Body of pancreas (tissue), 4 donors: ENCODE results near the gene ETFBKMT. TPM values are rescaled to one million over a fixed set of nuclear protein-coding genes. Genes with fewer than 3 reads are reported as not detected.
"Not testable (repeated sequence)": the region's sequence is repeated elsewhere in the genome, so short reads cannot be mapped to it uniquely, and the experiment has no call there.

Experiments used
- ATAC-seq: fragments of 150-250 bp; one replicate; pipeline ENCODE4 v1.9.1; 2016
- DNase-seq, 4 donors: peaks; one replicate each; pipeline ENCODE4 v3.0.0-alpha.2; 2019
- H3K27ac ChIP-seq, 4 donors: fragments of 200-600 bp; sonication (generic); 1 replicate in 3 of 4; 2 replicates in 1 of 4; pipeline versions ENCODE4 v1.5.1 to v1.6.1; 2016 to 2019; ENCODE audit warnings: mild to moderate bottlenecking in 1 of 4, mixed read lengths in 1 of 4, moderate library complexity in 1 of 4
- H3K27me3 ChIP-seq, 2 donors: fragments of 200-600 bp; sonication (generic); one replicate each; pipeline ENCODE4 v1.6.0; 2016; ENCODE audit warnings: mild to moderate bottlenecking in 1 of 2
- H3K36me3 ChIP-seq, 2 donors: fragments of 200-600 bp; sonication (generic); replicated peaks in 1 of 2; 2 replicates each; pipeline ENCODE4 v1.5.1; 2016; ENCODE audit warnings: low read depth in 2 of 2; ENCODE audit not compliant: insufficient read depth in 1 of 2
- H3K4me1 ChIP-seq: fragments of 200-600 bp; sonication (generic); one replicate; pipeline ENCODE4 v1.6.0; 2016
- H3K4me3 ChIP-seq, 2 donors: fragments of 200-600 bp; sonication (generic); 1 replicate in 1 of 2; 2 replicates in 1 of 2; pipeline ENCODE4 v1.5.1; 2016 to 2019
- H3K9me3 ChIP-seq, 3 donors: fragments of 200-600 bp; sonication (generic); 1 replicate in 2 of 3; 2 replicates in 1 of 3; pipeline ENCODE4 v1.5.1; 2016
- POLR2A ChIP-seq, 3 donors: fragments of 450-650 bp; IDR thresholded peaks; one replicate each; pipeline ENCODE4 v1.6.1; 2016; ENCODE audit warnings: antibody characterized with exemption in 3 of 3, mild to moderate bottlenecking in 2 of 3
- WGBS, 2 donors: methylation state at CpG; one replicate each; pipeline ENCODE4 v1.1.5; 2017; 5-methylcytosine and 5-hydroxymethylcytosine counted together
- intact Hi-C: fragments of 100-400 bp; cut with DNase I; formaldehyde crosslinking; loops from one replicate; pipeline ENCODE4 v1.15.1; 2023
- total RNA-seq, 2 donors: library from RNA; depleted of rRNA; stranded (reverse); fragments of >200 nt; gene quantifications; one replicate each; pipeline ENCODE4 v1.1.0, GENCODE V29; 2016
- TF ChIP-seq, protein P1 (sequence below), 7 experiments: fragments of 450-650 bp in 4 of 7; fragments of 200-600 bp in 3 of 7; sonication (generic) in 3 of 7; IDR thresholded peaks; one replicate each; pipeline ENCODE4 v1.5.1; 2016 to 2019; ENCODE audit warnings: antibody characterized with exemption in 7 of 7

ETFBKMT gene
- total RNA-seq, 2 donors from 2014 or later: 2.9 to 4.9 TPM

DNA sequence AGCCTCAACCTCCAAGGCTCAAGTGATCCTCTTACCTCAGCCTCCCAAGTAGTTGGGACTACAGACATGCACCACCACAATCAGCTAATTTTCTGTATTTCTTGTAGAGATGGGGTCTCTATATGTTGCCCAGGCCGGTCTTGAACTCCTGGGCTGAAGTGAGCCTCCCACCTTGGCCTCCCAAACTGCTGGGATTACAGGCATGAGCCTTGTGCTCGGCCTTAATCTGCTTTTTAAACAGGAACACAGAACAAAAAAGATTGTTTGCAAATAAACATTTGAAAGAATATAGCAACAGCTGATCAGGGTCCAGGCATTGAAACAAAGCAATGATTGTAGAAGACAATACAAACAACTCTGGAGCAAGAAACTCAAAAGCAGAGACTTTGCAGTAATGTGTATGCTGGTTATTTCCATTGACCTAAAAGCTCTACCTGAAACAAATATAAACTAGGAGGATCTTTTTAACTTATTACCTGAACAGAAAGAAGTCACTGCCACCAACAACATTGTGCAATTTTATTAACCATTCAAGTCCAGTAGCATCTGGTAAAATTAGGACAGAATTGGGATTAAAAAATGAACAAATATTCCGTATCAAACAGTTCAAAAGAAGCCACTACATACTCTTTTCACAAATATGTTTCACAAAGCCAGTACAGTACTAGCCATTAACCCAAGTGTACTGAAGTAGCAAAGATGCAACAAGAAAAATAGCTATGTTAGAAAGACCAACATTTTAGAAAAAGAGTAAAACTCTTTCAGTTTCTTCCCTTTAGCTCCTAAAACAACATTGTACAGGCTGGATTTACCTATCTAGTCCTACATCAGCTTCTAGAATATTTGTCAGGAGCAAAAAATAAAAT, 55.2 kb downstream of the ETFBKMT start:
- ATAC-seq: no peak
- no peaks in the 10 kb centered on the region for H3K4me1 ChIP-seq
- TF ChIP-seq, protein P1, sequence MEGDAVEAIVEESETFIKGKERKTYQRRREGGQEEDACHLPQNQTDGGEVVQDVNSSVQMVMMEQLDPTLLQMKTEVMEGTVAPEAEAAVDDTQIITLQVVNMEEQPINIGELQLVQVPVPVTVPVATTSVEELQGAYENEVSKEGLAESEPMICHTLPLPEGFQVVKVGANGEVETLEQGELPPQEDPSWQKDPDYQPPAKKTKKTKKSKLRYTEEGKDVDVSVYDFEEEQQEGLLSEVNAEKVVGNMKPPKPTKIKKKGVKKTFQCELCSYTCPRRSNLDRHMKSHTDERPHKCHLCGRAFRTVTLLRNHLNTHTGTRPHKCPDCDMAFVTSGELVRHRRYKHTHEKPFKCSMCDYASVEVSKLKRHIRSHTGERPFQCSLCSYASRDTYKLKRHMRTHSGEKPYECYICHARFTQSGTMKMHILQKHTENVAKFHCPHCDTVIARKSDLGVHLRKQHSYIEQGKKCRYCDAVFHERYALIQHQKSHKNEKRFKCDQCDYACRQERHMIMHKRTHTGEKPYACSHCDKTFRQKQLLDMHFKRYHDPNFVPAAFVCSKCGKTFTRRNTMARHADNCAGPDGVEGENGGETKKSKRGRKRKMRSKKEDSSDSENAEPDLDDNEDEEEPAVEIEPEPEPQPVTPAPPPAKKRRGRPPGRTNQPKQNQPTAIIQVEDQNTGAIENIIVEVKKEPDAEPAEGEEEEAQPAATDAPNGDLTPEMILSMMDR (IDR thresholded peaks at IDR 0.05): no peak
- TF ChIP-seq POLR2A (IDR thresholded peaks at IDR 0.05): no peak
- H3K36me3 ChIP-seq: no peaks in the 10 kb centered on the region
- intact Hi-C loops: no loop called here
- peak overlapping the region in 2 of 4 donors; percentile 59 to 72 for H3K27ac ChIP-seq
- H3K4me3 ChIP-seq: no peak overlapping the region
- WGBS, 2 donors: 86 to 95% methylated on average over 3 of the region's 3 CpGs
- no peak for DNase-seq
- H3K9me3 ChIP-seq: no peaks in the 10 kb centered on the region
- no peaks in the 10 kb centered on the region for H3K27me3 ChIP-seq

DNA sequence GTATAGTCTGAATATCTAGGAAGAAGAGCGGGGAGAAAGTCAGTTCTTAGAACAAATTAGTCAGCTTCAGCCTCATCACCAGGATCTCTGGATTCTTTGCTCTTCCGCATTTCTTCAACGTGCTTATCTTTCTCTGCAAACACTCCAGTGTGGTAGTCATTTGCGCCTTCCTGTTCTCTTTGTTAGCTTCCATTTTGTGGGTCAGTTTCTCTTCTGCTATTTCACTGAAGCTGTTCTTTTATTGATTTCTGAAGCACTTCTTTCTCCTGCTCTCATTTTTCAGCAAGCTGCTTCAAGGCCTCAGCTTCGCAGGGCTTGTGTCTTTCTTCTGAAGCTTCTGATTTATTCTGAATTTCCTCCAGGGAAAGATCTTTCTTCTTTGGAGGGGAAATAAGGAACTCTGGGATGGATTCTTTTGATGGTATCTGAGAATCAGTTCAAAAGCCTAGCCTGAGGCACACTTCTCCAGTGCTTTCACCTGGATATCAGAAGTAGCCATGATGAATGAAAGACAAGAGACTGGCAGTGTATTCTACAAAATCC, 55.9 kb downstream of the ETFBKMT start:
- H3K4me3 ChIP-seq: no peak overlapping the region
- peak overlapping the region in 2 of 4 donors; percentile 59 to 72 for H3K27ac ChIP-seq
- H3K4me1 ChIP-seq: no peaks in the 10 kb centered on the region
- no peaks in the 10 kb centered on the region for H3K27me3 ChIP-seq
- no peak for DNase-seq
- ATAC-seq: peak; percentile 62
- intact Hi-C loops: no loop called here
- no peak for TF ChIP-seq POLR2A (IDR thresholded peaks at IDR 0.05)
- TF ChIP-seq, protein P1 (IDR thresholded peaks at IDR 0.05): no peak
- no peaks in the 10 kb centered on the region for H3K9me3 ChIP-seq
- H3K36me3 ChIP-seq: no peaks in the 10 kb centered on the region
- 50 to 60% methylated on average over 5 of the region's 5 CpGs for WGBS, 2 donors

DNA sequence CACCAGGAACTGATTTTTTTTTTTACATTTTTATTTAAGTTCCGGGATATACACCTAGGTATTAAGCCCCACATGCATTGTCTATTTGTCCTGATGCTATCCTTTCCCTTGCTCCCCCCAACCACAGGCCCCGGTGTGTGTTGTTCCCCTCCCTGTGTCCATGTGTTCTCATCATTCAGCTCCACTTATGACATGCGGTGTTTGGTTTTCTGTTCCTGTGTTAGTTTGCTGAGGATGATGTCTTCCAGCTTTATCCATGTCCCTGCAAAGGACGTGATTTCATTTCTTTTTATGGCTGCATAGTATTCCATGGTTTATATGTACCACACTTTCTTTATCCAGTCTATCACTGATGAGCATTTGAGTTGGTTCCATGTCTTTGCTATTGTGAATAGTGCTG, 57.5 kb downstream of the ETFBKMT start:
- H3K27ac ChIP-seq, intact Hi-C loops, H3K4me3 ChIP-seq, H3K9me3 ChIP-seq, H3K4me1 ChIP-seq, ATAC-seq, H3K27me3 ChIP-seq, H3K36me3 ChIP-seq, DNase-seq: not testable (repeated sequence)
- 71 to 100% methylated on average over 4 of the region's 4 CpGs for WGBS, 2 donors

DNA sequence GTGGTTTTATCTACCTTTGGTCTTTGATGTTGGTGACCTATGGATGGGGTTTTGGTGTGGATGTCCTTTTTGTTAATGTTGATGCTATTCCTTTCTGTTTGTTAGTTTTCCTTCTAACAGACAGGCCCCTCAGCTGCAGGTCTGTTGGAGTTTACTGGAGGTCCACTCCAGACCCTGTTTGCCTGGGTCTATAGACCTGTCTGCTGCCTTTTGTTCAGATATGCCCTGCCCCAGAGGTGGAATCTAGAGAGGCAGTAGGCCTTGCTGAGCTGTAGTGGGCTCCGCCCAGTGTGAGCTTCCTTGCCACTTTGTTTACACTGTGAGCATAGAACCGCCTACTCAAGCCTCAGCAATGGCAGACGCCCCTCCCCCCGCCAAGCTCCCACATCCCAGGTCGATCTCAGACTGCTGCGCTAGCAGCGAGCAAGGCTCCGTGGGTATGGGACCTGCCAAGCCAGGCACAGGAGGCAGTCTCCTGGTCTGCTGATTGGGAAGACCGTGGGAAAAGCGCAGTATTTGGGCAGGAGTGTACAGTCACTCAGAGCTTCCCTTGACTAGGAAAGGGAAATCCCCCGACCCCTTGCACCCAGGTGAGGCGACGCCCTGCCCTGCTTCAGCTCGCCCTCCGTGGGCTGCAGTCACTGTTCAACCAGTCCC, 59.2 kb downstream of the ETFBKMT start:
- intact Hi-C loops, H3K36me3 ChIP-seq, ATAC-seq, DNase-seq, H3K27ac ChIP-seq, H3K27me3 ChIP-seq, H3K4me1 ChIP-seq, H3K4me3 ChIP-seq, H3K9me3 ChIP-seq: not testable (repeated sequence)
- WGBS, 2 donors: 95 to 97% methylated on average over 9 to 15 of the region's 15 CpGs

DNA sequence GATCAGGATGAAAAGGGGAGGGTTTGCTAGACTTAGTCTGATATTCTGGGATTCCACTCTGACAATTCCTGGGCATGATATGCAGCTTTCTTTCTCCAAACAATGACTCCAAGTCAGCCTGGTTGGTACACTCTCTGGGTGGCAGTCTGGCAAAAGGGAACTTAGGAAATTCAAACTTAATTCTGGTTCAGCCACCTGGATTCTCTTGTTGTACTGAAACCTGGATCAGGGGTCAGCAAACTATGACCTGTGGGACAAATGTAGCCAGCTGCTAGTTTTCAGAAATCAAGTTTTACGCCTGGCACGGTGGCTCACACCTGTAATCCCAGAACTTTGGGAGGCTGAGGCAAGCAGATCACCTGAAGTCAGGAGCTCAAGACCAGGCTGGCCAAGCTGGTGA, 63.1 kb downstream of the ETFBKMT start:
- H3K9me3 ChIP-seq: no peaks in the 10 kb centered on the region
- intact Hi-C loops: no loop called here
- DNase-seq: no peak
- no peaks in the 10 kb centered on the region for H3K27me3 ChIP-seq
- H3K36me3 ChIP-seq: no peaks in the 10 kb centered on the region
- WGBS, 2 donors: 89 to 94% methylated on average over 2 of the region's 2 CpGs
- peaks cover under 1% of the 10 kb centered on the region for H3K4me1 ChIP-seq
- no peak overlapping the region for H3K4me3 ChIP-seq
- H3K27ac ChIP-seq: no peak overlapping the region
- no peak for ATAC-seq
- TF ChIP-seq POLR2A (IDR thresholded peaks at IDR 0.05): no peak
- TF ChIP-seq, protein P1 (IDR thresholded peaks at IDR 0.05): no peak

Other genes starting within 250 kb of the ETFBKMT start
- 10 to 100 TPM in 1 of 2 donors, 1 to 10 TPM in 1; 8.8 to 32.0 TPM for gene DENND5B, start 68.6 kb upstream of the ETFBKMT start, total RNA-seq
- 10 to 100 TPM in 1 of 2 donors, 1 to 10 TPM in 1; 6.5 to 13.2 TPM for gene AMN1, start 69.3 kb downstream of the ETFBKMT start, total RNA-seq